ENCODE data around the gene HCK. TPM values are rescaled to one million over a fixed set of nuclear protein-coding genes. Genes with fewer than 3 reads are reported as not detected.

HCK gene
- total RNA-seq, 1 experiment from 2014 or later, result 0.17 TPM

DNA sequence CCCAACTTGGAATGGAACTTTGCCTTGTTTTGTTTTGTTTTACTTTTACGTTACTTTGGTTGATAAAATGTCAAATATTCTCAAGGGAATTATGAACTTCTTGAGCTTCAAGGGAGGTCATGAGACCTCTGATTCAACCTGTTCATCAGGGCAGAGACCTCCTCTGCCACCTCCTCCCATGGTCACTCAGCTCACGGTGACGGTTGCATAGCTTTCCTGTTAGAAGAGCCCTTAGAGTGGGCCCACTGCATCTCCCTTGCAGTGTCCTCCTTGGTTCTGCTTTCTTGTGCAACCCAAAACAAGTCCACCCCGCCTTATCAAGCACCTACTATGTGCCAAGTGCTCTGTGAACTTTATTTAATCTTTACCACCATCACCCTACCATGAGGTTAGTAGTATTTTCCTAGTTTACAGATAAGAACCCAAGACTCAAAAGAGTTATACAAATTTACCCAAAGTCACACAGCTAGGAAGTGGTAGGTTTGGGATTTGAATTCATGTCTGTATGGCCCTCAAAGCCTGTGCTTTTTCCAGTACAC lies 72.9 kb downstream of the HCK start:
- Histone ChIP-seq H4K20me1 (ENCODE audit: insufficient read depth) (no peaks in the 10 kb centered on the region; the same call in 1 of the 2 replicates), H3K4me3 (replicated peaks in 1 of 2; ENCODE audit: low read depth in 1 of 2, low read length in 2 of 2) (no peak overlapping the region), H3K79me2 (ENCODE audit: insufficient read depth, low read length) (peaks cover 72% of the 10 kb centered on the region), H3K9me3 (ENCODE audit: control insufficient read depth in 1 of 2, insufficient read depth in 1 of 2, low read depth in 1 of 2, low read length in 2 of 2) (no peaks in the 10 kb centered on the region), H3K36me3 (ENCODE audit: control insufficient read depth in 1 of 2, insufficient read depth in 2 of 2, low read length in 2 of 2) (no peaks in the 10 kb centered on the region; a peak in 1 of 4 replicates), H3K27ac (ENCODE audit: low read depth, low read length) (no peak overlapping the region), H3K4me1 (ENCODE audit: control insufficient read depth in 1 of 2, insufficient read depth in 2 of 2, low read length in 2 of 2) (no peaks in the 10 kb centered on the region), H3K4me2 (ENCODE audit: low read length) (no peak overlapping the region), H3K9me2 (ENCODE audit: insufficient read depth) (no peaks in the 10 kb centered on the region), H3K27me3 (ENCODE audit: insufficient read depth, low read length) (no peaks in the 10 kb centered on the region), H2AFZ (ENCODE audit: low read depth, low read length, poor library complexity, severe bottlenecking) (no peak overlapping the region), H3K9ac (ENCODE audit: low read length) (no peak overlapping the region)
- intact Hi-C loops (cut with micrococcal nuclease), result no loop called here
- ChIA-PET POLR2A (no interaction called here), RAD21 (ENCODE audit: low non-redundant PET in 1 of 2, low total read pairs in 2 of 2, uncharacterized antibody in 2 of 2, unreplicated experiment in 2 of 2) (no interaction called here), CTCF (no interaction called here)
- DNase-seq (ENCODE audit: low read depth, low spot score) (no peak), ATAC-seq (no peak)
- TF ChIP-seq JUND (IDR thresholded peaks at IDR 0.05) (no peak), SP1 (IDR thresholded peaks at IDR 0.05; ENCODE audit: low read depth) (no peak), POLR2A (IDR thresholded peaks at IDR 0.05; ENCODE audit: borderline replicate concordance, extremely low read depth, insufficient read depth, insufficient read length) (no peak), ELF1 (IDR thresholded peaks at IDR 0.05; ENCODE audit: borderline replicate concordance, low read depth) (no peak), CEBPB (IDR thresholded peaks at IDR 0.05; ENCODE audit: low read depth) (no peak), ZFX (IDR thresholded peaks at IDR 0.05) (no peak), RAD21 (IDR thresholded peaks at IDR 0.05; ENCODE audit: low read depth) (no peak), EZH2phosphoT487 (IDR thresholded peaks at IDR 0.05; ENCODE audit: borderline replicate concordance) (no peak), SRF (IDR thresholded peaks at IDR 0.05; ENCODE audit: low read depth) (no peak), FOSL1 (IDR thresholded peaks at IDR 0.05; ENCODE audit: low read depth) (no peak), EZH2 (IDR thresholded peaks at IDR 0.05) (no peak)
- TF ChIP-seq, protein P1, sequence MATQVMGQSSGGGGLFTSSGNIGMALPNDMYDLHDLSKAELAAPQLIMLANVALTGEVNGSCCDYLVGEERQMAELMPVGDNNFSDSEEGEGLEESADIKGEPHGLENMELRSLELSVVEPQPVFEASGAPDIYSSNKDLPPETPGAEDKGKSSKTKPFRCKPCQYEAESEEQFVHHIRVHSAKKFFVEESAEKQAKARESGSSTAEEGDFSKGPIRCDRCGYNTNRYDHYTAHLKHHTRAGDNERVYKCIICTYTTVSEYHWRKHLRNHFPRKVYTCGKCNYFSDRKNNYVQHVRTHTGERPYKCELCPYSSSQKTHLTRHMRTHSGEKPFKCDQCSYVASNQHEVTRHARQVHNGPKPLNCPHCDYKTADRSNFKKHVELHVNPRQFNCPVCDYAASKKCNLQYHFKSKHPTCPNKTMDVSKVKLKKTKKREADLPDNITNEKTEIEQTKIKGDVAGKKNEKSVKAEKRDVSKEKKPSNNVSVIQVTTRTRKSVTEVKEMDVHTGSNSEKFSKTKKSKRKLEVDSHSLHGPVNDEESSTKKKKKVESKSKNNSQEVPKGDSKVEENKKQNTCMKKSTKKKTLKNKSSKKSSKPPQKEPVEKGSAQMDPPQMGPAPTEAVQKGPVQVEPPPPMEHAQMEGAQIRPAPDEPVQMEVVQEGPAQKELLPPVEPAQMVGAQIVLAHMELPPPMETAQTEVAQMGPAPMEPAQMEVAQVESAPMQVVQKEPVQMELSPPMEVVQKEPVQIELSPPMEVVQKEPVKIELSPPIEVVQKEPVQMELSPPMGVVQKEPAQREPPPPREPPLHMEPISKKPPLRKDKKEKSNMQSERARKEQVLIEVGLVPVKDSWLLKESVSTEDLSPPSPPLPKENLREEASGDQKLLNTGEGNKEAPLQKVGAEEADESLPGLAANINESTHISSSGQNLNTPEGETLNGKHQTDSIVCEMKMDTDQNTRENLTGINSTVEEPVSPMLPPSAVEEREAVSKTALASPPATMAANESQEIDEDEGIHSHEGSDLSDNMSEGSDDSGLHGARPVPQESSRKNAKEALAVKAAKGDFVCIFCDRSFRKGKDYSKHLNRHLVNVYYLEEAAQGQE (IDR thresholded peaks at IDR 0.05; ENCODE audit: low read depth), result no peak
- TF ChIP-seq, protein P2, sequence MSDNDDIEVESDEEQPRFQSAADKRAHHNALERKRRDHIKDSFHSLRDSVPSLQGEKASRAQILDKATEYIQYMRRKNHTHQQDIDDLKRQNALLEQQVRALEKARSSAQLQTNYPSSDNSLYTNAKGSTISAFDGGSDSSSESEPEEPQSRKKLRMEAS (IDR thresholded peaks at IDR 0.05), result no peak
- no TSS peak for BruUV-seq (replicated peaks)
